ENCODE results near the gene GPC5. TPM values are rescaled to one million over a fixed set of nuclear protein-coding genes. Genes with fewer than 3 reads are reported as not detected.

The GPC5 gene
- total RNA-seq, 1 donor from 2014 or later: 0.57 TPM

DNA sequence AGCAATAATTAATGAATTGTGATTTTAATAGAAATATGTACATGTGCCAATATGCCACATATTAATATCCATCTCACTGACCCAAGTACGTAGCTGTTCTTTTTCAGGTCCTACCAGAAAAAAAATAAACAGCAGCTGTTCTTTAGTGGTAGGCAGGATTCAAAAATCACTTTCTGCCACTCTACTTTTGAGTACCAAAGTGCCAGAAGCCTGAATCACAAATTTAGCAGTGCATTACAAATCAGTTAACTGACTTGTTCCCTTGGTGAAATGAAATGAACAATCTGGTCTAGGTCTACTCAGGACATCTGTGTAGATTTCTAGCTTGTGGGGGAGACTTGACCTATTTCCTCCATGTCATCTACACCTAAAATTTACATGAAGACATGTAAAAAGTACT is 1052.6 kb downstream of the GPC5 start:
- no peaks in the 10 kb centered on the region for H3K36me3 Mint-ChIP-seq (ENCODE audit: insufficient read depth)
- no peaks in the 10 kb centered on the region for H3K9me3 Mint-ChIP-seq (ENCODE audit: low read depth)
- no peak overlapping the region for H3K27ac Mint-ChIP-seq
- TF ChIP-seq, protein P1, sequence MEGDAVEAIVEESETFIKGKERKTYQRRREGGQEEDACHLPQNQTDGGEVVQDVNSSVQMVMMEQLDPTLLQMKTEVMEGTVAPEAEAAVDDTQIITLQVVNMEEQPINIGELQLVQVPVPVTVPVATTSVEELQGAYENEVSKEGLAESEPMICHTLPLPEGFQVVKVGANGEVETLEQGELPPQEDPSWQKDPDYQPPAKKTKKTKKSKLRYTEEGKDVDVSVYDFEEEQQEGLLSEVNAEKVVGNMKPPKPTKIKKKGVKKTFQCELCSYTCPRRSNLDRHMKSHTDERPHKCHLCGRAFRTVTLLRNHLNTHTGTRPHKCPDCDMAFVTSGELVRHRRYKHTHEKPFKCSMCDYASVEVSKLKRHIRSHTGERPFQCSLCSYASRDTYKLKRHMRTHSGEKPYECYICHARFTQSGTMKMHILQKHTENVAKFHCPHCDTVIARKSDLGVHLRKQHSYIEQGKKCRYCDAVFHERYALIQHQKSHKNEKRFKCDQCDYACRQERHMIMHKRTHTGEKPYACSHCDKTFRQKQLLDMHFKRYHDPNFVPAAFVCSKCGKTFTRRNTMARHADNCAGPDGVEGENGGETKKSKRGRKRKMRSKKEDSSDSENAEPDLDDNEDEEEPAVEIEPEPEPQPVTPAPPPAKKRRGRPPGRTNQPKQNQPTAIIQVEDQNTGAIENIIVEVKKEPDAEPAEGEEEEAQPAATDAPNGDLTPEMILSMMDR (IDR thresholded peaks at IDR 0.05; ENCODE audit: unreplicated experiment): no peak
- no peaks in the 10 kb centered on the region for H3K27me3 Mint-ChIP-seq
- no peak overlapping the region for H3K4me3 Mint-ChIP-seq (ENCODE audit: low read depth)
- DNase-seq (ENCODE audit: low spot score, unreplicated experiment): no peak
- H3K4me1 Mint-ChIP-seq (ENCODE audit: low read depth): no peaks in the 10 kb centered on the region

DNA sequence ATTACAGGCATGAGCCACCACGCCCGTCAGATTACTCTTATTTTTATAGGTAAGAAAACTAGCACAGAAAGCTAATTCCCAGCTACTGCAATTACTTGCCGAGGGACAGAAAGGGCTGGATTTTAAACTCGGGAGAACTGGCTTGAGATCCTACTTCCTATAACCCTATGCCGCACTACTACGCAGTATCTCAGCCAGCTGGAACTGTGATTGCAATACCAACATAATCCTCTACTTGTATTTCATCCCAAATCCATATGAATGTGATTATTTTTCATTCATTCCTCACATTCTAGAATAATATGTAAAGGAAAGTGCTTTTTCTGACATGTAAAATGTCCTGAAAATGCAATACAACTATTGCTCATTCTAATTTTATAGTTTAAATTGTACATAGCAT is 1054.4 kb downstream of the GPC5 start:
- H3K36me3 Mint-ChIP-seq (ENCODE audit: insufficient read depth): no peaks in the 10 kb centered on the region
- H3K4me3 Mint-ChIP-seq (ENCODE audit: low read depth): no peak overlapping the region
- DNase-seq (ENCODE audit: low spot score, unreplicated experiment): no peak
- TF ChIP-seq, protein P1 (IDR thresholded peaks at IDR 0.05; ENCODE audit: unreplicated experiment): no peak
- H3K27ac Mint-ChIP-seq: no peak overlapping the region
- no peaks in the 10 kb centered on the region for H3K9me3 Mint-ChIP-seq (ENCODE audit: low read depth)
- no peaks in the 10 kb centered on the region for H3K4me1 Mint-ChIP-seq (ENCODE audit: low read depth)
- H3K27me3 Mint-ChIP-seq: no peaks in the 10 kb centered on the region

DNA sequence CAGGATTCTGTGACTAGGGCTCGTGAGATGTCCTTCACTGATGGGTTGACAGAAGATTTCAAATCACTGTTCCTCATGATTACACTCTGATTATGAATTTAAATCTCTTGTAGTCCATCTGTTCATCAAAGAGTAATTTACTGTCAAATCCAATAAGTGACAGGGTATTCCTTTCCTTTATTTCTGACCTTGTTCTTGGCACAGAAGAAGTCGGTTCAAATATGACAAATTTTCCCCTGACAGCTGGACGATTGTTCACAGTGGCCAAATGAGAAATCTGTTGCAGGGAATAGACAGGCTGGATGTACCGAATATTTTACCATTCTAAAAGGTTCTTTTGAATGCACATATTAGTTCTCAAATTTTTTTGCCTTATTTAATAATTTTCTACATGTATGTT is 1060.9 kb downstream of the GPC5 start:
- no peaks in the 10 kb centered on the region for H3K36me3 Mint-ChIP-seq (ENCODE audit: insufficient read depth)
- DNase-seq (ENCODE audit: low spot score, unreplicated experiment): no peak
- peaks cover 3% of the 10 kb centered on the region for H3K4me1 Mint-ChIP-seq (ENCODE audit: low read depth)
- H3K27me3 Mint-ChIP-seq: peaks cover 4% of the 10 kb centered on the region
- H3K4me3 Mint-ChIP-seq (ENCODE audit: low read depth): no peak overlapping the region
- TF ChIP-seq, protein P1 (IDR thresholded peaks at IDR 0.05; ENCODE audit: unreplicated experiment): no peak
- no peak overlapping the region for H3K27ac Mint-ChIP-seq
- no peaks in the 10 kb centered on the region for H3K9me3 Mint-ChIP-seq (ENCODE audit: low read depth)

DNA sequence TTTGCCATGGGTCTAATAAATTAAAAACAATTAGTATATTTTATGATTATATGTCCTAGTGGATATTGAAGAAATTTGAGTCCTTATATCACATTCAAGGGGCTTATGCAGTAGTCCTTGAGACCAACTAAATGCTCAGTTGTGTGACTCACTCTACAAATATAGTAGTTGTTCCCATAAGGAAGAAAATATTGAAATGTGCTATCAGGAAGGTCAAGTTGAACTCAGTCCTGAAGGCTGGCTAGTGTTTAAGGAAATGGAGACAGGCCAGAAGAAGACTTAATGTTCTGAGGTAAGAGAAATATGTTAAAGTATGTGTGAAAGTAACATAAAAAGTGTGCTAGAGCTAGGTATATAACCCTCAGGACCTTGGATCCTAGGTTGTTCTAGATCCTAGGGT is 1062.1 kb downstream of the GPC5 start:
- Mint-ChIP-seq H3K4me3 (ENCODE audit: low read depth) (no peak overlapping the region), H3K27me3 (peaks cover 4% of the 10 kb centered on the region), H3K4me1 (ENCODE audit: low read depth) (peaks cover 3% of the 10 kb centered on the region), H3K27ac (no peak overlapping the region), H3K9me3 (ENCODE audit: low read depth) (no peaks in the 10 kb centered on the region), H3K36me3 (ENCODE audit: insufficient read depth) (no peaks in the 10 kb centered on the region)
- no peak for DNase-seq (ENCODE audit: low spot score, unreplicated experiment)
- TF ChIP-seq, protein P1 (IDR thresholded peaks at IDR 0.05; ENCODE audit: unreplicated experiment): no peak

DNA sequence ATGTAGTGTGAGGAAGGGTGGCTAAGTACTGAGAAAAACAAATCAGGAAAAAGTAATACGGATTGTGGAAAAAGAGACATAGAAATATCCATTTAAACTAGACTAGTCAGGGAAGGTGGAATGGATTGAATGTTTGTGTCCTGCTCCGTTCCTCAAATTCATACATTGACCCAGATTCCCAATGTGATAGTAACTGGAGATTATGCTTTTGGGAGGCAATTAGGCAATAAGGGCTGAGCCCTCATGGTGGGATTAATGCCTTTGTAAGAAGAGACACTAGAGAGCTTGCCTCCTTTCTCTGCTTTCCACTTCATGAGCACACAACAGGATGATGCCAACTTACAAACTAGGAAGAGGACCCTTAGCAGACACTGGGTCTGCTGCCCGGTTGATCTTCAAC is 1063.0 kb downstream of the GPC5 start:
- no peak for DNase-seq (ENCODE audit: low spot score, unreplicated experiment)
- Mint-ChIP-seq H3K4me1 (ENCODE audit: low read depth) (peaks cover 3% of the 10 kb centered on the region), H3K9me3 (ENCODE audit: low read depth) (no peaks in the 10 kb centered on the region), H3K4me3 (ENCODE audit: low read depth) (no peak overlapping the region), H3K27ac (no peak overlapping the region), H3K36me3 (ENCODE audit: insufficient read depth) (no peaks in the 10 kb centered on the region), H3K27me3 (peaks cover 4% of the 10 kb centered on the region)
- TF ChIP-seq, protein P1 (IDR thresholded peaks at IDR 0.05; ENCODE audit: unreplicated experiment): no peak

All from progenitor cell of endocrine pancreas (in vitro differentiated cells).